H9 (cell line): ENCODE data around the gene TRMT2A. TPM values are rescaled to one million over a fixed set of nuclear protein-coding genes. Genes with fewer than 3 reads are reported as not detected.

Experiments
- DNase-seq: peaks from one replicate; pipeline ENCODE4 v3.0.0-alpha.2; 2017
- H2AFZ ChIP-seq: one replicate; pipeline ENCODE4 v1.6.1; 2013; ENCODE audit warnings: mild to moderate bottlenecking, low read length, control low read depth, moderate library complexity
- H2AK5ac ChIP-seq: 2 replicates; pipeline ENCODE4 v1.6.1; 2013; ENCODE audit warnings: low read length, control low read depth, mixed read lengths; ENCODE audit not compliant: insufficient read length
- H2BK120ac ChIP-seq: one replicate; pipeline ENCODE4 v1.6.1; 2013; ENCODE audit warnings: low read depth, mild to moderate bottlenecking, low read length, control low read depth, inconsistent platforms; ENCODE audit not compliant: poor library complexity, severe bottlenecking
- H2BK12ac ChIP-seq: 2 replicates; pipeline ENCODE4 v1.6.1; 2013; ENCODE audit warnings: low read length, control low read depth, mixed read lengths, low read depth; ENCODE audit not compliant: insufficient read length
- H2BK15ac ChIP-seq: 2 replicates; pipeline ENCODE4 v1.6.1; 2013; ENCODE audit warnings: low read depth, low read length, control low read depth
- H2BK20ac ChIP-seq: one replicate; pipeline ENCODE4 v1.6.1; 2013; ENCODE audit warnings: low read depth, mild to moderate bottlenecking, low read length, control low read depth, inconsistent platforms; ENCODE audit not compliant: poor library complexity, severe bottlenecking
- H2BK5ac ChIP-seq: 2 replicates; pipeline ENCODE4 v1.6.1; 2013; ENCODE audit warnings: low read length, control low read depth, mixed read lengths; ENCODE audit not compliant: insufficient read length
- H3K14ac ChIP-seq: 2 replicates; pipeline ENCODE4 v1.6.1; 2013; ENCODE audit warnings: low read length, control low read depth; ENCODE audit not compliant: insufficient read depth
- H3K18ac ChIP-seq: 2 replicates; pipeline ENCODE4 v1.6.1; 2013; ENCODE audit warnings: low read depth, mild to moderate bottlenecking, mixed read lengths, low read length, control low read depth; ENCODE audit not compliant: insufficient read length
- H3K23ac ChIP-seq: 2 replicates; pipeline ENCODE4 v1.6.1; 2013; ENCODE audit warnings: low read length, control low read depth, mixed read lengths, low read depth; ENCODE audit not compliant: insufficient read length
- H3K23me2 ChIP-seq: 2 replicates; pipeline ENCODE4 v1.6.1; 2013; ENCODE audit warnings: low read depth, mild to moderate bottlenecking, mixed read lengths, low read length, control low read depth; ENCODE audit not compliant: insufficient read length, poor library complexity, severe bottlenecking
- H3K27ac ChIP-seq: 2 replicates; pipeline ENCODE4 v1.5.1; 2013; ENCODE audit warnings: low read length, control low read depth, mixed read lengths, low read depth; ENCODE audit not compliant: insufficient read length
- H3K27me3 ChIP-seq: 2 replicates; pipeline ENCODE4 v1.6.1; 2013; ENCODE audit warnings: low read length, control low read depth, inconsistent platforms; ENCODE audit not compliant: insufficient read depth
- H3K4ac ChIP-seq: 2 replicates; pipeline ENCODE4 v1.6.1; 2013; ENCODE audit warnings: low read depth, mild to moderate bottlenecking, control low read depth, inconsistent platforms, low read length, moderate library complexity
- H3K4me1 ChIP-seq: 2 replicates; pipeline ENCODE4 v1.6.1; 2013; ENCODE audit warnings: low read length, control low read depth, inconsistent platforms; ENCODE audit not compliant: insufficient read depth
- H3K4me2 ChIP-seq: 2 replicates; pipeline ENCODE4 v1.6.1; 2013; ENCODE audit warnings: low read length, control low read depth, mixed read lengths; ENCODE audit not compliant: insufficient read length, insufficient read depth
- H3K56ac ChIP-seq: 2 replicates; pipeline ENCODE4 v1.6.1; 2013; ENCODE audit warnings: low read depth, mild to moderate bottlenecking, mixed read lengths, low read length, control low read depth; ENCODE audit not compliant: insufficient read length
- H3K79me1 ChIP-seq: 2 replicates; pipeline ENCODE4 v1.6.1; 2013; ENCODE audit warnings: low read depth, mild to moderate bottlenecking, moderate library complexity, low read length, control low read depth, inconsistent platforms; ENCODE audit not compliant: insufficient read depth, poor library complexity, severe bottlenecking
- H3K79me2 ChIP-seq: 2 replicates; pipeline ENCODE4 v1.6.1; 2013; ENCODE audit warnings: low read length, control low read depth, inconsistent platforms; ENCODE audit not compliant: insufficient read depth
- H3K9ac ChIP-seq: 2 replicates; pipeline ENCODE4 v1.6.1; 2013; ENCODE audit warnings: low read length, control low read depth, mixed read lengths; ENCODE audit not compliant: insufficient read length; ENCODE audit errors: extremely low read depth
- H3K9me3 ChIP-seq: one replicate; pipeline ENCODE4 v1.6.1; 2013; ENCODE audit warnings: low read depth, low read length, inconsistent platforms; ENCODE audit not compliant: control insufficient read depth
- H3T11ph ChIP-seq: one replicate; pipeline ENCODE4 v1.6.1; 2013; ENCODE audit warnings: mild to moderate bottlenecking, low read length, control low read depth, inconsistent platforms
- H4K20me1 ChIP-seq: one replicate; pipeline ENCODE4 v1.6.1; 2013; ENCODE audit not compliant: control insufficient read depth, insufficient read length, insufficient read depth
- H4K5ac ChIP-seq: 2 replicates; pipeline ENCODE4 v1.6.1; 2013; ENCODE audit warnings: low read depth, mild to moderate bottlenecking, mixed read lengths, low read length, control low read depth; ENCODE audit not compliant: insufficient read length
- H4K8ac ChIP-seq: replicated peaks from 2 replicates; pipeline ENCODE4 v1.6.1; 2013; ENCODE audit warnings: low read length, control low read depth, mixed read lengths, low read depth; ENCODE audit not compliant: insufficient read length
- H4K91ac ChIP-seq: 2 replicates; pipeline ENCODE4 v1.6.1; 2013; ENCODE audit warnings: low read depth, mild to moderate bottlenecking, moderate library complexity, mixed read lengths, low read length, control low read depth; ENCODE audit not compliant: insufficient read length
- H3K27ac Mint-ChIP-seq, 3 experiments: 2 replicates in 2 of 3; 3 replicates in 1 of 3; pipeline ENCODE4 v1.8.0; 2020 to 2021; ENCODE audit warnings: mixed read lengths in 3 of 3, mild to moderate bottlenecking in 1 of 3, moderate library complexity in 1 of 3
- H3K27me3 Mint-ChIP-seq: 2 replicates; pipeline ENCODE4 v1.8.0; 2021; ENCODE audit warnings: low read depth, mild to moderate bottlenecking, moderate library complexity, mixed read lengths
- H3K36me3 Mint-ChIP-seq, 3 experiments: 2 replicates in 2 of 3; 3 replicates in 1 of 3; pipeline ENCODE4 v1.8.0; 2020 to 2021; ENCODE audit warnings: low read depth in 3 of 3, mixed read lengths in 3 of 3; ENCODE audit not compliant: insufficient read depth in 1 of 3
- H3K4me1 Mint-ChIP-seq, 2 experiments: 2 replicates each; pipeline ENCODE4 v1.8.0; 2020; ENCODE audit warnings: mixed read lengths in 2 of 2
- H3K4me3 Mint-ChIP-seq, 2 experiments: 2 replicates in 1 of 2; 3 replicates in 1 of 2; pipeline ENCODE4 v1.8.0; 2020 to 2021; ENCODE audit warnings: mild to moderate bottlenecking in 2 of 2, mixed read lengths in 2 of 2, moderate library complexity in 1 of 2
- H3K9me3 Mint-ChIP-seq, 2 experiments: 2 replicates in 1 of 2; 3 replicates in 1 of 2; pipeline ENCODE4 v1.8.0; 2020; ENCODE audit warnings: mild to moderate bottlenecking in 2 of 2, mixed read lengths in 2 of 2, moderate library complexity in 1 of 2
- WGBS: extraction: QIAGEN DNeasy Blood & Tissue Kit; methylation state at CpG from one replicate; pipeline ENCODE4 v1.1.7; 2013; ENCODE audit warnings: missing lambda C conversion rate, low lambda C conversion rate, mixed read lengths; ENCODE audit not compliant: insufficient read length; ENCODE audit errors: extremely low coverage; 5-methylcytosine and 5-hydroxymethylcytosine counted together
- total RNA-seq: library from RNA; stranded (reverse); gene quantifications from 2 replicates; pipeline ENCODE4 v1.2.1, GENCODE V29; 2021
- TF ChIP-seq, protein P1 (sequence below): fragments of 200-600 bp; sonication (generic); conservative IDR thresholded peaks from 3 replicates; pipeline ENCODE4 v1.8.0; 2021; ENCODE audit warnings: antibody characterized with exemption, mild to moderate bottlenecking

Gene TRMT2A
- total RNA-seq, 1 experiment from 2014 or later: 58.2 TPM

GRCh38 chr22:20155330-20156041, 38.5 kb upstream of the TRMT2A start:
- H2BK15ac ChIP-seq: no peak overlapping the region
- no peaks in the 10 kb centered on the region for H3K79me1 ChIP-seq
- no peak overlapping the region for H3K56ac ChIP-seq
- no peak overlapping the region; the same call in 1 of the 2 replicates for H3K14ac ChIP-seq
- H2BK5ac ChIP-seq: no peak overlapping the region
- H3T11ph ChIP-seq: no peak overlapping the region
- no peaks in the 10 kb centered on the region; a peak in 1 of 5 replicates for H3K9me3 Mint-ChIP-seq
- no peak overlapping the region for H2BK12ac ChIP-seq
- H3K27me3 Mint-ChIP-seq: no peaks in the 10 kb centered on the region
- H3K4me2 ChIP-seq: no peak overlapping the region
- no peak overlapping the region for H3K27ac Mint-ChIP-seq
- H3K9ac ChIP-seq: no peak overlapping the region
- H3K9me3 ChIP-seq: no peaks in the 10 kb centered on the region
- no peaks in the 10 kb centered on the region for H3K36me3 Mint-ChIP-seq
- no peak overlapping the region for H2BK20ac ChIP-seq
- no peak overlapping the region for H4K5ac ChIP-seq
- H3K4me3 Mint-ChIP-seq: no peak overlapping the region
- DNase-seq: no peak
- TF ChIP-seq, protein P1, sequence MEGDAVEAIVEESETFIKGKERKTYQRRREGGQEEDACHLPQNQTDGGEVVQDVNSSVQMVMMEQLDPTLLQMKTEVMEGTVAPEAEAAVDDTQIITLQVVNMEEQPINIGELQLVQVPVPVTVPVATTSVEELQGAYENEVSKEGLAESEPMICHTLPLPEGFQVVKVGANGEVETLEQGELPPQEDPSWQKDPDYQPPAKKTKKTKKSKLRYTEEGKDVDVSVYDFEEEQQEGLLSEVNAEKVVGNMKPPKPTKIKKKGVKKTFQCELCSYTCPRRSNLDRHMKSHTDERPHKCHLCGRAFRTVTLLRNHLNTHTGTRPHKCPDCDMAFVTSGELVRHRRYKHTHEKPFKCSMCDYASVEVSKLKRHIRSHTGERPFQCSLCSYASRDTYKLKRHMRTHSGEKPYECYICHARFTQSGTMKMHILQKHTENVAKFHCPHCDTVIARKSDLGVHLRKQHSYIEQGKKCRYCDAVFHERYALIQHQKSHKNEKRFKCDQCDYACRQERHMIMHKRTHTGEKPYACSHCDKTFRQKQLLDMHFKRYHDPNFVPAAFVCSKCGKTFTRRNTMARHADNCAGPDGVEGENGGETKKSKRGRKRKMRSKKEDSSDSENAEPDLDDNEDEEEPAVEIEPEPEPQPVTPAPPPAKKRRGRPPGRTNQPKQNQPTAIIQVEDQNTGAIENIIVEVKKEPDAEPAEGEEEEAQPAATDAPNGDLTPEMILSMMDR: no peak
- no peaks in the 10 kb centered on the region for H3K4me1 ChIP-seq
- no peak overlapping the region for H2BK120ac ChIP-seq
- no peak overlapping the region for H3K4ac ChIP-seq
- H4K91ac ChIP-seq: no peak overlapping the region
- no peak overlapping the region for H2AFZ ChIP-seq
- WGBS: no CpG with 5 or more reads among the region's 30 CpGs
- no peak overlapping the region for H4K8ac ChIP-seq
- H3K18ac ChIP-seq: no peak overlapping the region
- H3K4me1 Mint-ChIP-seq: peaks cover 6 to 14% of the 10 kb centered on the region in 2 experiments
- no peak overlapping the region for H3K27ac ChIP-seq
- no peaks in the 10 kb centered on the region for H3K27me3 ChIP-seq
- H4K20me1 ChIP-seq: no peaks in the 10 kb centered on the region
- H3K23me2 ChIP-seq: peaks cover 5% of the 10 kb centered on the region
- H3K23ac ChIP-seq: no peak overlapping the region
- no peaks in the 10 kb centered on the region for H3K79me2 ChIP-seq
- H2AK5ac ChIP-seq: no peak overlapping the region
